Stimulated activated CD8-positive, alpha-beta memory T cell treated with anti-CD3 and anti-CD28 coated beads, Interleukin-4, amount 100 ng/mL, for 24 hours (primary cell): Measurements from ENCODE around the gene DRD5.
"Not testable (repeated sequence)": the region's sequence is repeated elsewhere in the genome, so short reads cannot be mapped to it uniquely, and the experiment has no call there.

Source experiments
- DNase-seq: peaks from one replicate; pipeline ENCODE4 v3.0.0-alpha.2; 2020; ENCODE audit warnings: low read depth

Gene DRD5

DNA sequence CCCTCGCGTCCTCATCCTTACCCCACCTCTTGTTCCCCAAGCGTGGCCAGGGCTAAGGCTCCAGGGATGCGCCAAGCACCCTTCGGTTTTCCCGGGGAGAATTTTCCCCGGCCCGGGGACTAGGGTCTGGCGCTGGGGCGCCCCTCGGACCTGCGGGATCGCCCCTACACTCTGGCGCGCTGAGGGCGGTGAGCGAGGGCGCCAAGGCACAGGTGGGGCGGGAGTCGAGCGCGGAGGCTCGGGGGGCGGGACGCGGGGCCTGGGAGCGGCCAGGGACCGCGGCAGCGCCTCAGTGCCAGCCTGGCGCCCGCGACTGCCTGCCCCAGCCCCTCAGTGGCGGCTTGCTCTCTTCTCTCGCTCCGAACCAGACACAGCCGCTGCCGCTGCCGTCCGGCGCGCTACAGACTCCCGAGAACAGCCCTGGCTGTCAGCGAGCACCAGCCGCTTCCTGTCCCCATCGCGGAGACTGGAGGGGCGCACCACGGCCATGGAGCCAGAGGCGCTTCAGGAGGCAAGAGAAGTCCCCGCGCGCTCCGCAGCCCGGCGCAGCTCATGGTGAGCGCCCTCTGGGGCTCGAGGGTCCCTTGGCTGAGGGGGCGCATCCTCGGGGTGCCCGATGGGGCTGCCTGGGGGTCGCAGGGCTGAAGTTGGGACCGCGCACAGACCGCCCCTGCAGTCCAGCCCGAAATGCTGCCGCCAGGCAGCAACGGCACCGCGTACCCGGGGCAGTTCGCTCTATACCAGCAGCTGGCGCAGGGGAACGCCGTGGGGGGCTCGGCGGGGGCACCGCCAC lies at the start of gene DRD5:
Gene DRD5, plus strand, starts transcription at position 292 of the 793 bp plus-strand sequence. Its CDS starts 396 bp downstream, at position 688.
- no peak for DNase-seq

DNA sequence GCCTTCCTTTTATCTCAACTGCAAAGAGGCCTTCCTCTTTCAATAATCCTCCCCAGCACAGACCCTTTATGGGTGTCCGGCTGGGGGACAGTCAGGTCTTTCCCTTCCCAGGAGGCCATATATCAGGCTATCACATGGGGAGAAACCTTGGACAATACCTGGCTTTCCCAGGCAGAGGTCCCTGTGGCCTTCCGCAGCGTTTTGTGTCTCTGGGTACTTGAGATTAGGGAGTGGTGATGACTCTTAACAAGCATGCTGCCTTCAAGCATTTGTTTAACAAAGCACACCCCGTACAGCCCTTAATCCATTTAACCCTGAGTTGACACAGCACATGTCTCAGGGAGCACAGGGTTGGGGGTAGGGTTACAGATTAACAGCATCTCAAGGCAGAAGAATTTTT lies 49.2 kb upstream of the DRD5 start:
- not testable (repeated sequence) for DNase-seq

DNA sequence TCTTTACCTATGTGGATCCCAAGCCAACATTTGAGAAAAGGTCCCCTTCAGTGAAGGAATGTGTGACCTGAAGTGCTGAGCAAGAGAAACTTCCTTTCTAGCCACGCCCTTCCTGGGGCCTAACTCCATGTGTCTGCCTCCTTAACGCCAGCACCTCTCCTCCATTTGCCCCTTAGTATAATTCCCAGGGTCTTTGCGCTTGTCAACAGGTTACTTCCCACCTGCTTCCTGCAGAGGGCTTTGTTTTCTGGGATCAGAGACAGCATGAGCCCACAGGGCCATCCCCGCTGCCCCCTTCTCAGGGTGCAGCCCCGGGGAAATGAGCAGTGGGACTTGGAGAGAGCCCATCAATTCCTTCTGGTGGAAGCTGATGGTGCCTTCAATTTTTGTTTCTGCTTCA lies 45.9 kb upstream of the DRD5 start:
- no peak for DNase-seq

- DNase-seq: not testable (repeated sequence)
These were observed 44.2 kb upstream of the DRD5 start for GRCh38 chr4:9737280-9737679.

DNA sequence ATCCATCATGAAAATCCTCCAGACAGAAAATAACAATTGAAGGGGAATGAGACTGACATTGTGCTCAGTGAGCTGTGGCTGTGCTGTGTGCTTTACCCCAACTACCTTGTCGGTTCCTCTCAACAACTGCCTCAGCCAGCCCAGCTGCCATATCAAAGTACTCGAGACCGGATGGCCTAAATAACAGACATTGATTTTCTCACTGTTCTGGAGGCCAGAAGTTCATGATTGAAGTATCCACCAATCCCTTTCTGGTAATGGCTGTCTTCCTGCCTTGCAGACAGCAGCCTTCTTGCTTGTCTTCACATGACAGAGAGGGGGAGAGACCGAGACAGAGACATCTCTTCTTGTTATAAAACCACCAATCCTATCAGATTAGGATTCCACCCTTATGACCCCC lies 37.6 kb upstream of the DRD5 start:
- not testable (repeated sequence) for DNase-seq

DNA sequence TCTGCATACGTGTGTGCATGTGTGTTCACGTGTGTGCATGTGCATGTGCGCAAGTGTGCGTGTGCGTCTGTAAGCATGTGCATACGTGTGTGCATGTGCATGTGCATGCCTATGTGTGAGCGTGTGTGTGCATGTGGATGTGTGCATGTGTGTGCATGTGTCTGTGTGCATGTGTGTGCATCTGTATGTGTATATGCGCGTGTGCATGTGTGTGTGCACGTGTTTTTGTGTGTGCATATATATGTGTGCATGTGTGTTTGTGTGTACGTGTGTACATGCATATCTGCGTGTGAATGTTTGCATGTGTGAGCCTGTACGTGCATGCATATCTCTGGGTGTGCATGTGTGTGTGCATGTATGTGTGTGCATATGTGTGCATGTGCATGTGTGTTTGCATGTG lies 35.7 kb upstream of the DRD5 start:
- DNase-seq: no peak

DNA sequence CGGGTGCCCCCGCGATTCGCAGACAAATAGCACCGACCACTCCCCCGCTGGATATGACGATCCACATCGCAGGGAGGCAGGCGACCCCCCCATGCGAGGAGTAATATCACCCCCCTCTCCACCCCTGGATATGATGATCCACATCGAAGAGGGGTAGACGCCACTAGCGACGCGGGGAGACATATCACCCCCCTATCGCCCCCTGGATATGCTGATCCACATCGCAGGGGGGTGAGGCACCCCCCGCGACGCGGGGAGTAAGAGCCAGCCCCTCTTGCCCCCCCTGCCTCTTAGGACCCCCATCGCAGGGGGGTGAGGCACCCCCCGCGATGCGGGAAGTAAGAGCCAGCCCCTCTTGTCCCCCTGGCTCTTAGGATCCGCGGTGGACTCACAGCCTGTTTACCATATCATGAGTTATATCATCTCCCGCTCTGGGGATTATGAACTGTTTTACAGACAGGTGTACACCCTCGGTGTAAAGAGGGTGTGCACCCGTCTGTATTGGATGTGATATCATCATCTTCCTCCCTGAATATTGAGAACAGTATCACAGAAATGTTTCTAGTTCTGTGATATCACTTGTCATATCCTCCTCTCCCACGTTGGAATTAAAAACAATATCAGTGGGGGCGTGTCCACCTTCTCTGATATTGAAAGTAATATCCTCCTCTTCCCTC lies 22.7 kb upstream of the DRD5 start:
- DNase-seq: no peak

DNA sequence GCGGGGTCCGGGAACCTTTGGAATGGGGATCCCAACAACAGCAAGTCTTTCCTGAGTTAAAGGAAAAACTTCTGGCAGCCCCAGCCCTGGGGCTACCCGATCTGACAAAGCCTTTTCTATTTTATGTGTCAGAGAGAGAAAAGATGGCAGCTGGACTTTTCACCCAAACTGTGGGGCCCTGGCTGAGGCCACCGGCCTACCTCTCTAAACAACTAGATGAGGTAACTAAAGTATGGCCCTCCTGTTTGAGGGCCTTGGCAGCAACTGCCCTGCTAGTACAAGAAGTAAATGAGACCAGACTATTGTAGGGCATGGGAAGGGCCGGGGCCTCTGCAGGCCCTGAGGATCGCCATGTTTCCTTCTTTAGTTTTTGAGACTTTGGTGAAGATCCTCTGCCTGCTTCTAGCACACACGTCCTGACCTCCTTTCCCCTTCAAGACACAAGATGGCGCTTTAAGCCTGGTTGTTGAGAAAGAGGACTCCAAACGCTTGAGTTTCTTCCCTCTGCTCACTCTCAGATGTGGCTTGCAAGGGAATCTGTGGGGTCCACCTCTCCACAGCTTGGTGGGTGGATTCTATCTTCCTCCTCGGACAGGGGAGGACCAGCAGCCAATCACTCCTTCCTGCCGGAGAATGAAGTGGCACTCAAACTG lies 18.5 kb upstream of the DRD5 start:
- no peak for DNase-seq

GRCh38 chr4:9764155-9764696 lies 17.2 kb upstream of the DRD5 start:
- no peak for DNase-seq

GRCh38 chr4:9765091-9765490 lies 16.3 kb upstream of the DRD5 start:
- no peak for DNase-seq

GRCh38 chr4:9769321-9769720 lies 12.1 kb upstream of the DRD5 start:
- no peak for DNase-seq

DNA sequence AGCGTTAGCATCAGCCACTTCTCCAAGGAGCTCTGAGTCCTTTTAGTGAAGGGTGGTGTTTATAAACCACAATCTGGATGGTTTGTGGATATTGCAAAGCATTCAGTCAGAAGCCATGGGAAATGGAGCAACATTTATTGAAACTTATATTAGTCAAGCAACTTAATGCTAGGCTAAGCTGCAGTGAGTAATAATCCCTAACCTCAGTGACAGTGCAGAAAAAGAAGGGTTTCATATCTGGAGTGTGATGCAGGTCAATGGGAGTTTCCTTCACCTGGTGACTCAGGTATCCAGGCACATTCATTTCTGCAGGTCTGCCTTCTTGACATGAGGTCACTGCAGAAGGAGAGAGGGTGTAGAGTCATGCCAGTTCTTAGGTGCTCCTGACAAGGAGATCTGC lies 10.4 kb upstream of the DRD5 start:
- no peak for DNase-seq

GRCh38 chr4:9773471-9773870 lies 8.0 kb upstream of the DRD5 start:
- no peak for DNase-seq

DNA sequence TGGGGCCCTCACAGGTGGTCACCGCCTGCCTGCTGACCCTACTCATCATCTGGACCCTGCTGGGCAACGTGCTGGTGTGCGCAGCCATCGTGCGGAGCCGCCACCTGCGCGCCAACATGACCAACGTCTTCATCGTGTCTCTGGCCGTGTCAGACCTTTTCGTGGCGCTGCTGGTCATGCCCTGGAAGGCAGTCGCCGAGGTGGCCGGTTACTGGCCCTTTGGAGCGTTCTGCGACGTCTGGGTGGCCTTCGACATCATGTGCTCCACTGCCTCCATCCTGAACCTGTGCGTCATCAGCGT lies 652 bp downstream of the DRD5 start:
- no peak for DNase-seq

DNA sequence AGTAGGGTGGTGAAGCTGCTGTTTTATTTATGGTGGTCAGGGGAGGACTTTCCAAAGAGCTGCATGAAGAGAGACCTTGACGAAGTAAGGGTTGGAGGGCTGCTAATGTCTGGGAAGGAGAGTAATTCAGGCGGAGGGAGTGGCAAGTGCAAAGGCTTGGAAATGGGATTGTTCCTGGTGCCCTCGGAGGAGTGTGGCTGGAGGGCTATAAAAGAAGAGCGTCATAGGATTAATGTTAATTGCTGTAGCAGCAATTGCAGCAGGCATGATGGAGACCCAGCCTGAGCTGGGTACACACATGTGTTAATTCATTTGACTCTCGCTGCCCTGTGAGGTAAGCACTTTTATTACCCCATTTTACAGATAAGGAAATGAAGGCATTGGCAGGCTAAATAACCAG lies 4.5 kb downstream of the DRD5 start:
- DNase-seq: not testable (repeated sequence)

DNA sequence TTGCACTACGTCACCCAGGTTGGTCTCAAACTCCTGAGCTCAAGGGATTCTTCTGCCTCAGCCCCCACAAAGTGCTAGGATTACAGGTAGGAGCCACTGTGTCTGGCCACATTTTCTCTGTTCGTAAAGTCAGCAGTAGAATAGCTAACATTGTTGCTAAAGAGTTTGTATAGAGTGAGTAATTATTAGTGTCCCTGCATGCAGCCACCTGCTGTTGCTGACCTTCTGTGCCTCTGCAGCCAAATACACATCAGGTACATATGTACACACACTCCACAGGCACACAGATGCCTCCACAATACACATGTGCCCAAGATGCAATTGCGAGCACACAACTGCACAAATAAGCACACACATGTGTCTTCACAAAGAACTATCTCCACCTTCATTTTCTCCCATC lies 10.9 kb downstream of the DRD5 start:
- DNase-seq: no peak

GRCh38 chr4:9796641-9797040 lies 15.2 kb downstream of the DRD5 start:
- not testable (repeated sequence) for DNase-seq

GRCh38 chr4:9800848-9801247 lies 19.4 kb downstream of the DRD5 start:
- no peak for DNase-seq

DNA sequence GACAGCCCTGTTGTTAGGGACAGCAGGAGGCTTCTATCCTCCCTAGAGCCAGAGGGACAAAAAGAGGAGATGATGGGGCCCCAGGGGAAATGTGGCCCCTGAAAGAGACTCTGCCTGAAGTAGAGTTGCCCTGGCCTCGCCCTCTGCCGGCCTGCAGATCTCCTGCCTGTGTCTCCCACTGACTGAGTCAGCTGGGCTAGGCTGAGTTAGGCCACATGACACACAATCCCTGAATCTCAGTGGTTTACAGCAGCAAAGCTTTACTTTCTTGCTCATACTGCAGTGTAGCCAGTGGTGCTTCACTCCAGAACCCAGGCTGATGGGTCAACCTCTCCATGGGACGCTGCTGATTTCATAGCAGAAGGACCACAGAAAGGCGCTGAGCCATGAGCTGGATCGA lies 23.5 kb downstream of the DRD5 start:
- DNase-seq: no peak

GRCh38 chr4:9808077-9808476 lies 26.6 kb downstream of the DRD5 start:
- no peak for DNase-seq

DNA sequence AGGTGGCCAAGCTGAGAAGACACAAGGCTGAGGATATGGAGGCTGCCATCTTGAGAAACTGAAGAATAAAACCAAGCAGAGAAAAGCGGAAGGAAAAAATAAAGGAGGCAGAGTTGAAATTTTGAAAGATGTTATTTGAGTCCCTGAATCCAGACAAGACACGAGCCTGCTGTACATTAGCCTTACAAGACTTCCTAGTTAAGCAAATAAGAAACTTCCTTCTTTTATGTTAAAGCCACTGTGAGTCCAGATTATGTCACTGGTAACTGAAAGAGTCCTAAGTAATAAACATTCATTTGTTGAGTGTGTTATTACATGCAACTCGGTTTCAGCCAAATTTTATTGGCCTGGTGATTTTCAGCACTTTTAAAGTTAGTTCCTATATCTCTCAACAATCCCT lies 30.4 kb downstream of the DRD5 start:
- DNase-seq: no peak

DNA sequence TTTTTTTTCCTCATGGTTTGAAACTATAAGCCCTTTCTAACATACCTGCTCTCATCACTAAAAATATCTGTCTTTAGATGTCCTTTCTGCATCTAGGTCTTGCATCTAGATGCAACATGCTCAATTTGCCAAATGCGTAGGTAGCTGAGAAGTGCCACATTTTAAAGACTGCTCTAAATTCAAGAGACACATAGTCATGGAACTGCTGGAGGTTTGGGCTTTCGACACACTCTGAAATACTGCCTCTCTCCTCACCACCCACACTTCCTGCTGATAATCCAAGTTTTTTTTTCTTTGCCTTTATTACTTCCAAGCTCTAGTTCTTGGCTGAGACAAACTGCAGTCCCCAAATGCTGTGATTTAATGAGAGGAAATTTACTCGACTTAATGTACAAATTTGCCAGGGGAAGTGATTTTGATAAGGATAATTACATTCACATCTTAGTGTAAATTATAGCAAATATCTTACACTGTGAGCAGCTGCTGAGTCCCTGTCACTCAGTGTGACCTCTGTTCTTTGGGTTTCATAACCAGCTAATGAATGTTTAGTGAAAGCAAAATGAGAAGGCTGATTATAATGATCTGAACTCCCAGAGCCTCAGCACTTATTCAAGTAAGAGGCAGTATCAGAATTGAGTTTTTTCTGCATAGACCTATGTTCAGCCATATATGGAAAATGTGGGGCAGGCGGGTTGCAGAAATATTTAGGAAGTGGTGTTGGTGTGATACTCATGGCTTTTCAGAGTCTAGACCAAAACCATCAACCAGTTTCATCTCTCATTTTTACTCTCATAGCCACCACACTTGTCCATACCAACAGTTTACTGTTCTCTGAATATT lies 31.3 kb downstream of the DRD5 start:
- no peak for DNase-seq
